ENCODE data around the gene ZNF835. TPM values are rescaled to one million over a fixed set of nuclear protein-coding genes. Genes with fewer than 3 reads are reported as not detected.

The ZNF835 gene
- total RNA-seq, 1 experiment from 2014 or later, result not detected

GRCh38 chr19:56622374-56622773, 49.2 kb downstream of the ZNF835 start:
- intact Hi-C loops (cut with micrococcal nuclease; ENCODE audit: unreplicated experiment), result no loop called here
- peaks cover 4% of the 10 kb centered on the region for H3K36me3 Mint-ChIP-seq (ENCODE audit: insufficient read depth, unreplicated experiment)

GRCh38 chr19:56619121-56619520, 52.4 kb downstream of the ZNF835 start:
- intact Hi-C loops (cut with micrococcal nuclease; ENCODE audit: unreplicated experiment), result no loop called here
- H3K4me3 Mint-ChIP-seq (ENCODE audit: unreplicated experiment), result no peak overlapping the region
- peaks cover 10% of the 10 kb centered on the region for H3K36me3 Mint-ChIP-seq (ENCODE audit: insufficient read depth, unreplicated experiment)
- Histone ChIP-seq H3K36me3 (ENCODE audit: control insufficient read depth, insufficient read depth, low read length) (no peaks in the 10 kb centered on the region), H3K4me1 (no peaks in the 10 kb centered on the region), H3K9me3 (0 out of 2 replicates have a peak, but pooled peaks cover 4% of the 10 kb centered on the region), H3K4me3 (ENCODE audit: low read depth, low read length) (no peak overlapping the region), H3K27me3 (replicated peaks; ENCODE audit: control insufficient read depth, insufficient read depth, low read length) (no peaks in the 10 kb centered on the region)
- H3K27ac Mint-ChIP-seq (ENCODE audit: unreplicated experiment), result no peak overlapping the region
- H3K4me1 Mint-ChIP-seq (ENCODE audit: low read depth, unreplicated experiment), result no peaks in the 10 kb centered on the region
- H3K9me3 Mint-ChIP-seq (ENCODE audit: unreplicated experiment), result peaks cover 44% of the 10 kb centered on the region
- ChIA-PET CTCF (no interaction called here), POLR2A (no interaction called here)
- no peaks in the 10 kb centered on the region for H3K27me3 Mint-ChIP-seq (ENCODE audit: insufficient read depth, unreplicated experiment)
- TF ChIP-seq CTCF (IDR thresholded peaks at IDR 0.05; ENCODE audit: insufficient read depth in 1 of 2, low read depth in 1 of 2, low read length in 1 of 2, severe bottlenecking in 1 of 2, unreplicated experiment in 1 of 2), result no peak
- no peak for DNase-seq
- BruUV-seq (replicated peaks), result no TSS peak

More at GRCh38 chr19:56622374-56622773, 49.2 kb downstream of the ZNF835 start:
- CTCF ChIA-PET, result no interaction called here
- H3K4me1 ChIP-seq, result no peaks in the 10 kb centered on the region
- no peaks in the 10 kb centered on the region for H3K4me1 Mint-ChIP-seq (ENCODE audit: low read depth, unreplicated experiment)
- no peak overlapping the region for H3K27ac Mint-ChIP-seq (ENCODE audit: unreplicated experiment)
- H3K4me3 Mint-ChIP-seq (ENCODE audit: unreplicated experiment), result no peak overlapping the region
- H3K36me3 ChIP-seq (ENCODE audit: control insufficient read depth, insufficient read depth, low read length), result no peaks in the 10 kb centered on the region
- POLR2A ChIA-PET, result no interaction called here
- no peaks in the 10 kb centered on the region for H3K27me3 Mint-ChIP-seq (ENCODE audit: insufficient read depth, unreplicated experiment)
- 0 out of 2 replicates have a peak, but pooled peaks cover 7% of the 10 kb centered on the region for H3K9me3 ChIP-seq
- no peak for DNase-seq
- no peaks in the 10 kb centered on the region for H3K27me3 ChIP-seq (replicated peaks; ENCODE audit: control insufficient read depth, insufficient read depth, low read length)
- no peak for TF ChIP-seq CTCF (IDR thresholded peaks at IDR 0.05; ENCODE audit: insufficient read depth in 1 of 2, low read depth in 1 of 2, low read length in 1 of 2, severe bottlenecking in 1 of 2, unreplicated experiment in 1 of 2)
- no peak overlapping the region for H3K4me3 ChIP-seq (ENCODE audit: low read depth, low read length)
- H3K9me3 Mint-ChIP-seq (ENCODE audit: unreplicated experiment), result peaks cover 33% of the 10 kb centered on the region
- no TSS peak for BruUV-seq (replicated peaks)

- intact Hi-C loops (cut with micrococcal nuclease; ENCODE audit: unreplicated experiment), result no loop called here
- no peak for TF ChIP-seq CTCF (IDR thresholded peaks at IDR 0.05; ENCODE audit: insufficient read depth in 1 of 2, low read depth in 1 of 2, low read length in 1 of 2, severe bottlenecking in 1 of 2, unreplicated experiment in 1 of 2)
- Mint-ChIP-seq H3K36me3 (ENCODE audit: insufficient read depth, unreplicated experiment) (peaks cover 10% of the 10 kb centered on the region), H3K4me1 (ENCODE audit: low read depth, unreplicated experiment) (no peaks in the 10 kb centered on the region), H3K4me3 (ENCODE audit: unreplicated experiment) (no peak overlapping the region), H3K27me3 (ENCODE audit: insufficient read depth, unreplicated experiment) (no peaks in the 10 kb centered on the region), H3K9me3 (ENCODE audit: unreplicated experiment) (peaks cover 59% of the 10 kb centered on the region), H3K27ac (ENCODE audit: unreplicated experiment) (no peak overlapping the region)
- POLR2A ChIA-PET, result no interaction called here
- Histone ChIP-seq H3K4me3 (ENCODE audit: low read depth, low read length) (no peak overlapping the region), H3K27me3 (replicated peaks; ENCODE audit: control insufficient read depth, insufficient read depth, low read length) (no peaks in the 10 kb centered on the region), H3K9me3 (0 out of 2 replicates have a peak, but pooled peaks cover 4% of the 10 kb centered on the region), H3K36me3 (ENCODE audit: control insufficient read depth, insufficient read depth, low read length) (no peaks in the 10 kb centered on the region; the same call in 1 of the 2 replicates), H3K4me1 (no peaks in the 10 kb centered on the region)
- CTCF ChIA-PET, result no interaction called here
- DNase-seq, result no peak
- BruUV-seq (replicated peaks), result no TSS peak
Observed at GRCh38 chr19:56617531-56617930, 54.0 kb downstream of the ZNF835 start.
